ENCODE data around the gene TRMT11. TPM values are rescaled to one million over a fixed set of nuclear protein-coding genes. Genes with fewer than 3 reads are reported as not detected.
A peak's percentile ranks its signal among the peaks of the same experiment; 100 is the strongest.
"Not testable (repeated sequence)": the region's sequence is repeated elsewhere in the genome, so short reads cannot be mapped to it uniquely, and the experiment has no call there.

Gene TRMT11
- total RNA-seq, result 9.5 and 9.9 TPM in 2 replicates

- DNase-seq (ENCODE audit: low read depth in 2 of 2), result peak; percentile 71 to 84
Observed at GRCh38 chr6:125986301-125987025, at the start of gene TRMT11. Gene TRMT11, plus strand, starts transcription at chr6:125986540. Its CDS starts 11 bp downstream, at chr6:125986551.

- peak in 1 of 2 donors; percentile 60 for DNase-seq (ENCODE audit: low read depth in 2 of 2)
Observed at GRCh38 chr6:125939026-125939425, 47.3 kb upstream of the TRMT11 start.

GRCh38 chr6:125939791-125940190 lies 46.5 kb upstream of the TRMT11 start:
- no peak for DNase-seq (ENCODE audit: low read depth in 2 of 2)

GRCh38 chr6:125940247-125941041 lies 45.9 kb upstream of the TRMT11 start:
- DNase-seq (ENCODE audit: low read depth in 2 of 2), result no peak

- DNase-seq (ENCODE audit: low read depth in 2 of 2), result no peak
Observed at GRCh38 chr6:125942672-125943527, 43.4 kb upstream of the TRMT11 start.

GRCh38 chr6:125943528-125944433 lies 42.6 kb upstream of the TRMT11 start:
- DNase-seq (ENCODE audit: low read depth in 2 of 2), result no peak

GRCh38 chr6:125944434-125944816 lies 41.9 kb upstream of the TRMT11 start:
- DNase-seq (ENCODE audit: low read depth in 2 of 2), result peak; percentile 97

GRCh38 chr6:125944896-125945295 lies 41.4 kb upstream of the TRMT11 start:
- DNase-seq (ENCODE audit: low read depth in 2 of 2), result no peak

GRCh38 chr6:125945378-125946141 lies 40.8 kb upstream of the TRMT11 start:
- no peak for DNase-seq (ENCODE audit: low read depth in 2 of 2)

GRCh38 chr6:125947615-125948014 lies 38.7 kb upstream of the TRMT11 start:
- DNase-seq (ENCODE audit: low read depth in 2 of 2), result no peak

GRCh38 chr6:125948455-125948854 lies 37.9 kb upstream of the TRMT11 start:
- DNase-seq (ENCODE audit: low read depth in 2 of 2), result no peak

GRCh38 chr6:125949069-125949468 lies 37.3 kb upstream of the TRMT11 start:
- DNase-seq (ENCODE audit: low read depth in 2 of 2), result no peak

- no peak for DNase-seq (ENCODE audit: low read depth in 2 of 2)
Observed at GRCh38 chr6:125950293-125950692, 36.0 kb upstream of the TRMT11 start.

- DNase-seq (ENCODE audit: low read depth in 2 of 2), result not testable (repeated sequence)
Observed at GRCh38 chr6:125950716-125951115, 35.6 kb upstream of the TRMT11 start.

- no peak for DNase-seq (ENCODE audit: low read depth in 2 of 2)
Observed at GRCh38 chr6:125951323-125951722, 35.0 kb upstream of the TRMT11 start.

GRCh38 chr6:125952764-125953501 lies 33.4 kb upstream of the TRMT11 start:
- DNase-seq (ENCODE audit: low read depth in 2 of 2), result peak in 1 of 2 donors; percentile 60

- peak in 1 of 2 donors; percentile 30 for DNase-seq (ENCODE audit: low read depth in 2 of 2)
Observed at GRCh38 chr6:125953502-125953875, 32.9 kb upstream of the TRMT11 start.

GRCh38 chr6:125954735-125955339 lies 31.5 kb upstream of the TRMT11 start:
- no peak for DNase-seq (ENCODE audit: low read depth in 2 of 2)

- DNase-seq (ENCODE audit: low read depth in 2 of 2), result no peak
Observed at GRCh38 chr6:125955973-125956372, 30.4 kb upstream of the TRMT11 start.

Measured in dermis microvascular lymphatic vessel endothelial cell (primary cell).